Liver (tissue), 9 donors: ENCODE data around the gene FAM98B. TPM values are rescaled to one million over a fixed set of nuclear protein-coding genes. Genes with fewer than 3 reads are reported as not detected.

Experiments
- DNase-seq: peaks from one replicate; pipeline ENCODE4 v3.0.0-alpha.2; 2017; ENCODE audit warnings: low spot score
- H3K27ac ChIP-seq, 2 donors: one replicate each; pipeline ENCODE4 v1.7.0; 2013; ENCODE audit warnings: inconsistent platforms in 2 of 2, low read length in 2 of 2, control low read depth in 1 of 2, low read depth in 1 of 2, mild to moderate bottlenecking in 1 of 2
- H3K27me3 ChIP-seq, 4 donors: one replicate each; pipeline versions ENCODE4 v1.6.1 to v1.7.0; 2013; ENCODE audit warnings: low read length in 3 of 4, inconsistent platforms in 1 of 4, mild to moderate bottlenecking in 1 of 4, moderate library complexity in 1 of 4; ENCODE audit not compliant: control insufficient read depth in 4 of 4, insufficient read depth in 4 of 4
- H3K36me3 ChIP-seq, 4 donors: one replicate each; pipeline versions ENCODE4 v1.6.1 to v1.7.0; 2013; ENCODE audit warnings: low read length in 3 of 4, mild to moderate bottlenecking in 3 of 4, low read depth in 1 of 4, moderate library complexity in 1 of 4; ENCODE audit not compliant: control insufficient read depth in 4 of 4, insufficient read depth in 3 of 4
- H3K4me1 ChIP-seq, 4 donors: one replicate each; pipeline versions ENCODE4 v1.6.1 to v1.7.0; 2013; ENCODE audit warnings: low read length in 3 of 4, mild to moderate bottlenecking in 3 of 4, moderate library complexity in 1 of 4; ENCODE audit not compliant: control insufficient read depth in 4 of 4, insufficient read depth in 4 of 4
- H3K4me3 ChIP-seq, 3 donors: one replicate each; pipeline versions ENCODE4 v1.6.1 to v1.7.0; 2013; ENCODE audit warnings: low read length in 3 of 3, control low read depth in 1 of 3, low read depth in 1 of 3, mild to moderate bottlenecking in 1 of 3
- H3K9ac ChIP-seq, 2 donors: one replicate each; pipeline ENCODE4 v1.7.0; 2013; ENCODE audit warnings: low read length in 2 of 2, mild to moderate bottlenecking in 2 of 2, moderate library complexity in 2 of 2, control low read depth in 1 of 2, low read depth in 1 of 2
- H3K9me3 ChIP-seq, 4 donors: one replicate each; pipeline versions ENCODE4 v1.6.1 to v1.7.0; 2013; ENCODE audit warnings: low read length in 3 of 4; ENCODE audit not compliant: control insufficient read depth in 4 of 4
- CTCF ChIP-seq: fragments of 150-350 bp; IDR thresholded peaks from 2 replicates; pipeline ENCODE4 v1.5.1; 2017; ENCODE audit warnings: improper control_type of control experiment, low read depth, low read length; ENCODE audit not compliant: missing input control
- HNF4G ChIP-seq: IDR thresholded peaks from 2 replicates; pipeline ENCODE4 v1.6.1; 2016; ENCODE audit warnings: antibody characterized with exemption
- JUND ChIP-seq, 2 donors: IDR thresholded peaks; 2 replicates each; pipeline ENCODE4 v1.6.1; 2016; ENCODE audit warnings: antibody characterized with exemption in 2 of 2
- NR2F2 ChIP-seq: IDR thresholded peaks from 2 replicates; pipeline ENCODE4 v1.6.1; 2016; ENCODE audit warnings: antibody characterized with exemption
- RAD21 ChIP-seq, 2 donors: IDR thresholded peaks; 2 replicates each; pipeline ENCODE4 v1.6.1; 2016; ENCODE audit warnings: antibody characterized with exemption in 2 of 2, mild to moderate bottlenecking in 2 of 2
- RXRA ChIP-seq, 2 donors: IDR thresholded peaks; 2 replicates each; pipeline ENCODE4 v1.6.1; 2017 to 2018; ENCODE audit warnings: antibody characterized with exemption in 2 of 2, mild to moderate bottlenecking in 1 of 2
- TAF1 ChIP-seq: conservative IDR thresholded peaks from 2 replicates; pipeline ENCODE4 v1.6.1; 2016; ENCODE audit warnings: antibody characterized with exemption, mild to moderate bottlenecking
- YY1 ChIP-seq: IDR thresholded peaks from 2 replicates; pipeline ENCODE4 v1.6.1; 2016; ENCODE audit warnings: antibody characterized with exemption, mild to moderate bottlenecking
- ZBTB33 ChIP-seq: IDR thresholded peaks from 2 replicates; pipeline ENCODE4 v1.6.1; 2016; ENCODE audit warnings: antibody characterized with exemption
- WGBS: extraction: QIAGEN DNeasy Blood & Tissue Kit; methylation state at CpG from one replicate; pipeline ENCODE4 v1.1.7; 2013; 5-methylcytosine and 5-hydroxymethylcytosine counted together
- polyA plus RNA-seq, 2 donors: library from polyadenylated mRNA; stranded (reverse) in 1 of 2; unstranded in 1 of 2; fragments of 200-250 nt in 1 of 2; fragments of >200 nt in 1 of 2; fragmentation: Nextera tagmentation in 1 of 2; extraction: Ambion mirVana in 1 of 2; gene quantifications; one replicate each; pipeline versions ENCODE4 v1.2.1 to v1.2.3, GENCODE V29; 2013 to 2015
- total RNA-seq, 2 donors: library from RNA; depleted of rRNA; stranded (reverse); fragments of >200 nt; gene quantifications; one replicate each; pipeline ENCODE4 v1.2.3, GENCODE V29; 2014
- donor health status: healthy.
- donor health status: healthy.
- donor health status: healthy.
- donor health status: healthy.
- donor health status: healthy.

FAM98B gene
- total and polyA plus RNA-seq, 4 donors, result 1.5 to 12.2 (median 4.3) TPM

GRCh38 chr15:38411902-38412301 lies 42.0 kb upstream of the FAM98B start:
- Histone ChIP-seq H3K9ac (no peak overlapping the region), H3K4me3 (no peak overlapping the region), H3K27ac (no peak overlapping the region), H3K36me3 (no peaks in the 10 kb centered on the region), H3K9me3 (no peaks in the 10 kb centered on the region), H3K27me3 (peaks cover 0 to 2% (median 0%) of the 10 kb centered on the region in 4 donors), H3K4me1 (peaks cover 0 to 1% (median 0%) of the 10 kb centered on the region in 4 donors)
- 70% methylated on average over 3 of the region's 3 CpGs for WGBS
- TF ChIP-seq CTCF (no peak), TAF1 (no peak), YY1 (no peak), HNF4G (no peak), NR2F2 (no peak)
- DNase-seq, result no peak

GRCh38 chr15:38412466-38412865 lies 41.5 kb upstream of the FAM98B start:
- no peak overlapping the region for H3K27ac ChIP-seq
- 71% methylated on average over 3 of the region's 3 CpGs for WGBS
- no peak for DNase-seq
- TF ChIP-seq TAF1, result no peak
- no peak for TF ChIP-seq JUND (IDR thresholded peaks at IDR 0.05)
- TF ChIP-seq RXRA (IDR thresholded peaks at IDR 0.05), result no peak
- H3K27me3 ChIP-seq, result peaks cover 0 to 2% (median 0%) of the 10 kb centered on the region in 4 donors
- no peak overlapping the region for H3K9ac ChIP-seq
- no peaks in the 10 kb centered on the region for H3K9me3 ChIP-seq
- peaks cover 0 to 1% (median 0%) of the 10 kb centered on the region in 4 donors for H3K4me1 ChIP-seq
- no peaks in the 10 kb centered on the region for H3K36me3 ChIP-seq
- no peak overlapping the region for H3K4me3 ChIP-seq

- no peak for DNase-seq
- Histone ChIP-seq H3K9me3 (no peaks in the 10 kb centered on the region), H3K4me1 (peaks cover 0 to 1% (median 0%) of the 10 kb centered on the region in 4 donors), H3K27me3 (peaks cover 0 to 6% (median 0%) of the 10 kb centered on the region in 4 donors), H3K9ac (no peak overlapping the region), H3K36me3 (no peaks in the 10 kb centered on the region), H3K4me3 (no peak overlapping the region), H3K27ac (no peak overlapping the region)
- TF ChIP-seq TAF1, result no peak
- peak; percentile 41 for TF ChIP-seq CTCF
- TF ChIP-seq NR2F2, result no peak
- peak; percentile 73 to 78 for TF ChIP-seq RAD21 (IDR thresholded peaks at IDR 0.05)
- TF ChIP-seq ZBTB33, result no peak
Measured at GRCh38 chr15:38414357-38414756, 39.6 kb upstream of the FAM98B start.
